ENCODE results near the gene SSTR3. TPM values are rescaled to one million over a fixed set of nuclear protein-coding genes. Genes with fewer than 3 reads are reported as not detected.

SSTR3 gene
- total and polyA plus RNA-seq, 10 of the 15 experiments (the other 5 are each of a cell fraction or from before 2014, with no cell fraction given) = 0.03 to 4.5 (median 2.4) TPM

- TF ChIP-seq ELK1 (IDR thresholded peaks at IDR 0.05; ENCODE audit: low read depth, low read length) = no peak; the same call in 1 of the 2 replicates
- no peak for TF ChIP-seq CHD2 (IDR thresholded peaks at IDR 0.05; ENCODE audit: borderline replicate concordance, low read depth, low read length)
- TF ChIP-seq DPF2 (IDR thresholded peaks at IDR 0.05) = 0 out of 2 replicates have a peak, but pooled peaks have one; percentile 75
These were observed 31.3 kb upstream of the SSTR3 start (continued) for GRCh38 chr22:37243402-37244113.

- Histone ChIP-seq H3K4me2 (ENCODE audit: control insufficient read depth, insufficient read depth) (peak overlapping the region; percentile 73), H3K4me1 (ENCODE audit: control insufficient read depth, insufficient read depth, low read length) (peaks cover 58% of the 10 kb centered on the region), H3K4me3 (peak overlapping the region; percentile 91), H4K20me1 (ENCODE audit: control insufficient read depth, insufficient read depth) (0 out of 2 replicates have a peak, but pooled peaks cover 2% of the 10 kb centered on the region), H3K27me3 (replicated peaks in 1 of 2; ENCODE audit: control insufficient read depth in 2 of 2, insufficient read depth in 2 of 2, low read length in 1 of 2) (no peaks in the 10 kb centered on the region), H3K9me3 (replicated peaks; ENCODE audit: control insufficient read depth, insufficient read depth, low read length) (no peaks in the 10 kb centered on the region), H3K27ac (ENCODE audit: control insufficient read depth, insufficient read depth) (peak overlapping the region; percentile 96), H3K36me3 (ENCODE audit: control insufficient read depth in 2 of 2, insufficient read depth in 2 of 2, low read length in 1 of 2) (peaks cover 26 to 31% of the 10 kb centered on the region in 2 experiments), H3K79me2 (ENCODE audit: control insufficient read depth, insufficient read depth, low read length) (peaks cover 67% of the 10 kb centered on the region), H2AFZ (ENCODE audit: control insufficient read depth, low read depth, low read length) (no peak overlapping the region), H3K9ac (ENCODE audit: control insufficient read depth, insufficient read depth, low read length) (peak overlapping the region; percentile 98)
- WGBS (ENCODE audit: insufficient coverage, insufficient replicate concordance, low lambda C conversion rate, missing lambda C conversion rate) = under 1% methylated on average over 16 of the region's 16 CpGs
- ATAC-seq (peak; percentile 79), DNase-seq (ENCODE audit: low read depth, low spot score) (peak; percentile 92), FAIRE-seq (peak; percentile 35)
- intact Hi-C loops (cut with micrococcal nuclease; ENCODE audit: unreplicated experiment) = loop anchor here (5.0 kb wide), 1 partner anchor 80 kb away; no protein-coding TSS in a partner anchor
- ChIA-PET CTCF (interaction anchor here (0.6 to 12.8 kb wide), 16 partner anchors 10 to 196 kb away, joined by 3 to 265 read pairs (median 7); no protein-coding TSS in a partner anchor), POLR2A (interaction anchor here (0.6 to 12.5 kb wide), 15 partner anchors 8 to 383 kb away, joined by 3 to 246 read pairs (median 7); partner anchors contain the start of genes CYTH4, IL2RB, MFNG and NCF4), RAD21 (ENCODE audit: unreplicated experiment) (interaction anchor here (0.7 to 9.8 kb wide), 17 partner anchors 10 to 380 kb away, joined by 3 to 196 read pairs (median 9); partner anchors contain the start of genes CYTH4, IL2RB and MFNG), SMC1A (ENCODE audit: uncharacterized antibody, unreplicated experiment) (interaction anchor here (0.9 to 10.3 kb wide), 18 partner anchors 12 to 328 kb away, joined by 3 to 165 read pairs (median 4); partner anchors contain the start of gene IL2RB)
- in situ Hi-C loops (cut with MboI) = no loop called here
- no TSS peak for BruUV-seq (replicated peaks)
- TF ChIP-seq POLR2A (IDR thresholded peaks at IDR 0.05; ENCODE audit: low read depth, low read length) (peak; percentile 86), REST (IDR thresholded peaks at IDR 0.05; ENCODE audit: low read depth, low read length) (no peak), ATF2 (IDR thresholded peaks at IDR 0.05; ENCODE audit: low read length) (no peak), BMI1 (IDR thresholded peaks at IDR 0.05; ENCODE audit: borderline replicate concordance) (no peak), HDAC6 (IDR thresholded peaks at IDR 0.05; ENCODE audit: unreplicated experiment) (no peak), CEBPZ (IDR thresholded peaks at IDR 0.05; ENCODE audit: low read depth, low read length) (no peak), CHD4 (IDR thresholded peaks at IDR 0.05) (no peak), WRNIP1 (IDR thresholded peaks at IDR 0.05; ENCODE audit: borderline replicate concordance, low read depth, low read length) (no peak)
These were observed 30.2 kb upstream of the SSTR3 start for GRCh38 chr22:37242395-37242918.

All from GM12878 (cell line).